Measurements from ENCODE around the gene SUSD4. TPM values are rescaled to one million over a fixed set of nuclear protein-coding genes. Genes with fewer than 3 reads are reported as not detected.

SUSD4 gene
- total RNA-seq, 2 experiments from 2014 or later = 1.1 to 1.8 TPM

Other genes starting within 250 kb of the SUSD4 start
- gene TLR5, start 220.9 kb downstream of the SUSD4 start, total RNA-seq = under 1 TPM; 0.67 to 0.93 TPM
- gene CCDC185, start 29.2 kb upstream of the SUSD4 start, total RNA-seq = not detected